Immature natural killer cell (primary cell): ENCODE measurements around the gene PDGFRA. TPM values are rescaled to one million over a fixed set of nuclear protein-coding genes. Genes with fewer than 3 reads are reported as not detected.
A peak's percentile ranks its signal among the peaks of the same experiment; 100 is the strongest.

Source experiments
- DNase-seq, 3 donors: peaks; one replicate each; pipeline ENCODE4 v3.0.0; 2022; ENCODE audit warnings: mixed read lengths in 1 of 3
- H3K27ac Mint-ChIP-seq, 6 donors: one replicate each; pipeline ENCODE4 v1.8.0; 2020; ENCODE audit warnings: mixed read lengths in 6 of 6, mild to moderate bottlenecking in 5 of 6, inconsistent platforms in 4 of 6, moderate library complexity in 3 of 6
- H3K27me3 Mint-ChIP-seq, 3 donors: one replicate each; pipeline ENCODE4 v1.8.0; 2020 to 2021; ENCODE audit warnings: low read depth in 3 of 3, mild to moderate bottlenecking in 3 of 3, mixed read lengths in 3 of 3, moderate library complexity in 3 of 3, inconsistent platforms in 1 of 3
- H3K36me3 Mint-ChIP-seq, 3 donors: one replicate each; pipeline ENCODE4 v1.8.0; 2020; ENCODE audit warnings: mixed read lengths in 3 of 3, inconsistent platforms in 2 of 3, mild to moderate bottlenecking in 2 of 3
- H3K4me1 Mint-ChIP-seq, 2 donors: one replicate each; pipeline ENCODE4 v1.8.0; 2020; ENCODE audit warnings: inconsistent platforms in 2 of 2, mild to moderate bottlenecking in 2 of 2, mixed read lengths in 2 of 2, moderate library complexity in 1 of 2
- H3K4me3 Mint-ChIP-seq, 5 donors: one replicate each; pipeline ENCODE4 v1.8.0; 2020; ENCODE audit warnings: mild to moderate bottlenecking in 5 of 5, mixed read lengths in 5 of 5, inconsistent platforms in 3 of 5, moderate library complexity in 3 of 5
- H3K9me3 Mint-ChIP-seq, 6 donors: one replicate each; pipeline ENCODE4 v1.8.0; 2020; ENCODE audit warnings: mild to moderate bottlenecking in 6 of 6, mixed read lengths in 6 of 6, inconsistent platforms in 4 of 6, moderate library complexity in 3 of 6
- polyA plus RNA-seq, 3 donors: library from polyadenylated mRNA; unstranded; fragments of 300-500 nt; fragmentation: Illumina TruSeq; gene quantifications; one replicate each; pipeline ENCODE4 v1.2.3, GENCODE V29; 2021

Gene PDGFRA
- polyA plus RNA-seq, 3 donors from 2014 or later: not detected

DNA sequence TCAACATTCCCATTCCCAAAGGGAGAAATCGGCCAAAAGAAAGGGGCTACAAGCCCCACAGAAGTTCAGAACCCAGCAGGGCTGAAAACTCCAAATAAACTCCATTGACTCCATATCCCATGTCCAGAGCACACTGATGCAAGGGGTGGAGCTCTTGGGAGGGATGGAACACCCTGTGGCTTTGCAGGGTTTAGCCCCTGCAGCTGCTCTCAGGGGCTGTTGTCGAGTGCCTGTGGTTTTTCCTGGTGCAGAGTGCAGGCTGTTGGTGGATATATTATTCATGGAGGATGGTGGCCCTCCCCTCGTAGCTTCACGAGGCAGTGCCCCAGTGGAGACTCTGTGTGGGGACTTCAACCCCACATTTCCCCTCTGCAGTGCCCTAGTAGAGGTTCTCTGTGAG lies 53.7 kb downstream of the PDGFRA start:
- Mint-ChIP-seq H3K27me3 (peaks cover 0 to 9% (median 6%) of the 10 kb centered on the region in 3 donors), H3K4me3 (no peak overlapping the region), H3K4me1 (no peaks in the 10 kb centered on the region), H3K9me3 (peaks cover 5 to 21% (median 8%) of the 10 kb centered on the region in 6 donors), H3K36me3 (no peaks in the 10 kb centered on the region), H3K27ac (no peak overlapping the region)
- DNase-seq: no peak

DNA sequence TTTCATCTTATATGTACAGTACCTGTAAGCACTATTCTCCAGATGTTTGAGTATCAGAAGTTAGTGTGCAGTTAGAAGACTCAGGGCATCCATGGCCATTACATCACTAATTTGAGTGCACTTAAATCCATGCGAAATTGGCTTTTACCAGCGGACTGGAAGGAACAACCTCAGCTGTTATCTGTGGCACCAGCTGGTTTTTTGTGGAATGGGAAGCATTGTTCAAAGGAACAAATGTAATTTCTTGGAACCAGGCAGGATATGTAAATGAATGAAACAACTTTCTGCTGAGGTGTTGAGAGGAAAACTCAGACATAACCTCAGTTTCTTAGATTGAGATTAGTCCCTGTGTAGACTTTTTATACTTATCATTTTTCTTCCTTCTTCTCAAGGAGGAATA lies 60.2 kb downstream of the PDGFRA start:
- DNase-seq: no peak
- peaks cover 0 to 2% (median 2%) of the 10 kb centered on the region in 3 donors for H3K27me3 Mint-ChIP-seq
- H3K36me3 Mint-ChIP-seq: no peaks in the 10 kb centered on the region
- peaks cover under 1 to 7% (median 1%) of the 10 kb centered on the region in 6 donors for H3K9me3 Mint-ChIP-seq
- no peaks in the 10 kb centered on the region for H3K4me1 Mint-ChIP-seq
- no peak overlapping the region for H3K27ac Mint-ChIP-seq
- H3K4me3 Mint-ChIP-seq: no peak overlapping the region

DNA sequence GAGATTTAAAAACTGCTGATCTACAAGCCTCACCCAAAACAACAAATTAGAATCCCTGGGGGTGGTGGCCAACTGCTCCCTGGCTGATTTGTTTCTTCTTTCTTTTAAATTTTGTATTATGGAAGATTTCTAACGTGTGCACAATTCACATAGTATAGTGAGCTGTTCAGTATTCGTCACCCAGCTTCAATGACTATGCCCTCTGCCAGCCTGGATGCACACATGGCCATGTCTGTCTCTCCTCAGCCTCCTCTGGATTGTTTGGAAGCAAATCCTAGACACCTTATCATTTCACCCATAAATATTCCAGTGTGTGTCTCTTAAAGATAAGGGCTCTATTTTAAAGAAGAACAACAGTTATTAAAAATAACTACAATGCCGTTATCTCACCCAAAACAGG lies 61.9 kb downstream of the PDGFRA start:
- Mint-ChIP-seq H3K9me3 (peaks cover 0 to 7% (median 0%) of the 10 kb centered on the region in 6 donors), H3K36me3 (no peaks in the 10 kb centered on the region), H3K4me1 (no peaks in the 10 kb centered on the region), H3K27me3 (peaks cover 0 to 2% (median under 1%) of the 10 kb centered on the region in 3 donors), H3K4me3 (no peak overlapping the region), H3K27ac (no peak overlapping the region)
- no peak for DNase-seq

DNA sequence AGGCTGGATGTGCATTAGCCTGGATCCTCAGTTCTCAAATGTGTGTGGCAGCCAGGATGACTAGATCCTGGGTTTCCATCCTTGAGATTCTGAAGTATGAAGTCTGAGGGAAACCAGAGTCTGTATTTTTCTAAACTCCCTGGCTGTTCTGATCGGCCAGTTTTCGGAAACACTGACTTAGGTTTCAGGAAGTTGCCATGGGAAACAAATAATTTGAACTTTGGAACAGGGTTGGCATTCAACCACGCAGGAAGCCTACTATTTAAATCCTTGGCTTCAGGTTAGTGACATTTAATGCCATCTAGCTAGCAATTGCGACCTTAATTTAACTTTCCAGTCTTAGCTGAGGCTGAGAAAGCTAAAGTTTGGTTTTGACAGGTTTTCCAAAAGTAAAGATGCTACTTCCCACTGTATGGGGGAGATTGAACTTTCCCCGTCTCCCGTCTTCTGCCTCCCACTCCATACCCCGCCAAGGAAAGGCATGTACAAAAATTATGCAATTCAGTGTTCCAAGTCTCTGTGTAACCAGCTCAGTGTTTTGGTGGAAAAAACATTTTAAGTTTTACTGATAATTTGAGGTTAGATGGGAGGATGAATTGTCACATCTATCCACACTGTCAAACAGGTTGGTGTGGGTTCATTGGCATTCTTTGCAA lies 67.6 kb downstream of the PDGFRA start:
- H3K27ac Mint-ChIP-seq: no peak overlapping the region
- H3K9me3 Mint-ChIP-seq: no peaks in the 10 kb centered on the region
- H3K36me3 Mint-ChIP-seq: no peaks in the 10 kb centered on the region
- H3K4me3 Mint-ChIP-seq: no peak overlapping the region
- peaks cover 0 to 2% (median 1%) of the 10 kb centered on the region in 3 donors for H3K27me3 Mint-ChIP-seq
- H3K4me1 Mint-ChIP-seq: no peaks in the 10 kb centered on the region
- no peak for DNase-seq

DNA sequence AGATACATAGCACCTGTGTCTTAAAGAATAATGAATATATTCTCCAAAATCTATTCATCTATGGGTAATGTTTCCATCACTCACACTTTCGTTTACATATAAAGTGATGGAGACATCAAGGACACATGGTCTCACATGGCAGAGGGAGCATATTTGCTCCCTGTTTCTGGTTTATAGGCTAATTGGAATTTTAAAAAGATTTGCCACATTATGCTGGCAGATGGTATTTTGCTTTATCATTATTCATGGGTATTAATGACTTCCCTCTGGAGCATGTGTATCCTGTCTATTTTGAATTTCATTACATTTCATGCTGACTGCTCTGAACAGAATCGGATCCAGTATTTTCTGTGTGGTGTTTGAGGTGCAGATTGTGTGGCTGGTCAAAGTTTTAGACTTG lies 79.0 kb downstream of the PDGFRA start:
- Mint-ChIP-seq H3K27ac (no peak overlapping the region), H3K27me3 (peaks cover 0 to 6% (median 0%) of the 10 kb centered on the region in 3 donors), H3K4me1 (no peaks in the 10 kb centered on the region), H3K9me3 (peaks cover 0 to 5% (median 3%) of the 10 kb centered on the region in 6 donors), H3K36me3 (peaks cover 0 to 6% (median 0%) of the 10 kb centered on the region in 3 donors), H3K4me3 (no peak overlapping the region)
- DNase-seq: no peak

DNA sequence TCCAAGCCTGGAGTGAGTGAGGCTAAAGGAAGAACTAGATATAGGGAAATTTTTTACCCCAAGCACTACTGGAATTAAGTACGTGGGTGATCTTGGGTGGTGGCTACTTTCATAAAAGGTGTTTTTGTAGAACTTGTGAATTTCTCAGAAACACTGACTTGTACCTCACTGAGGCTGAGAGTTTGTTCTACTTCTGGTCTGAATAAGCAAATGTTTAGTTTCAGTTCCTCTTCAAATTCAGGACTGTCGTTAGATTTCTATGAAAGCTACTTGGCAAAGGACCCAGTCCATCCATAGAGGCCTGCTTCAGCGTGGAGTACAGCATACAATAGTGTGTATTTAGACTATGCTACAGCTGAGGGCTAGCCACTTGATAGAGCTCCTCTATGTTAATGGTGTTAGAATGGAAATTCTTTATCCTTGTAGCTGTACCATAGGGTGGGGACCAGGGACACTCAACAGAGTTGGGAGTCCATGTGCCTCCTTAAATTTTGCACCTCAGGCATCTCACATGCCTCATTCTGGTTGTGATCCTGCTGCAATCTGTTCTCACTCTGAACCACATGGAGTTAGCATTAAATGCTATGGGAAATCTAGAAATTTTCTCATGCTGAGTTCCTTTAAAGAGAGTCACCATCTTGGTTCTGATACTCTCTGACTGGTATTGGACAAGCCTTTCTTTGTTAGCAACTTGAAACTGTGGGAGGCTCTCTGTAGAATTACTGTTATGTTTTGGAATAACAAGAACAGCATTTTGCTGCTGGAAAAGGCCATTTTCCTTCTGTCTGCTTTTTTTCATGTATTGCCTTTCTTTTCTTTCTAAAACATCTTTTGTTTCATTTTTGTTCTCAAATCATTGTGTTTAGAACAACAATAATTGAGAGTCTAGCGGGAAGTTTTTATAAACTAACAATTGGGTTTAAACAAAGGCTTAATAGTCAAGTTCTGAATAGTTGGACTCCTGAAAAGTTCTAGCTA lies 86.8 kb downstream of the PDGFRA start:
- Mint-ChIP-seq H3K4me1 (no peaks in the 10 kb centered on the region), H3K9me3 (no peaks in the 10 kb centered on the region), H3K27ac (no peak overlapping the region), H3K27me3 (no peaks in the 10 kb centered on the region), H3K36me3 (no peaks in the 10 kb centered on the region), H3K4me3 (no peak overlapping the region)
- no peak for DNase-seq

DNA sequence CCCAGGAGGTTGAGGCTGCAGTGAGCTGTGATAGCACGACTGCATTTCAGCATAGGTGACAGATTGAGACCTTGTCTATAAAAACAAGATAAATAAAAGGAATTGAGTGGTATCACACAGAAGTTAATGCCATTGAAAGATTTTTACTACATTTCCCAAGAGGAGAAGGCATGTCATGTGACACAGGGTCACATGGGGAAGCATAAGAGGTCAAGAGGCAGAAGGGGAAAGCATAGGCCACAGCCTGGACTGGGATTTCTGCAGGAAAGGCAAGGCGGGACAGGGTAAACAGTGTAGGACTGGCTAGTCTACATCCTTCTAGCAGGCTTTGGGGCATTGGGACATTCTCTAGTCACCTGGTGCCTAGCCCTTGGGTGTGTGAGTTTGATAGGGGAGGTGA lies 88.6 kb downstream of the PDGFRA start:
- Mint-ChIP-seq H3K36me3 (no peaks in the 10 kb centered on the region), H3K9me3 (no peaks in the 10 kb centered on the region), H3K4me1 (no peaks in the 10 kb centered on the region), H3K27ac (no peak overlapping the region), H3K27me3 (no peaks in the 10 kb centered on the region), H3K4me3 (no peak overlapping the region)
- DNase-seq: no peak

DNA sequence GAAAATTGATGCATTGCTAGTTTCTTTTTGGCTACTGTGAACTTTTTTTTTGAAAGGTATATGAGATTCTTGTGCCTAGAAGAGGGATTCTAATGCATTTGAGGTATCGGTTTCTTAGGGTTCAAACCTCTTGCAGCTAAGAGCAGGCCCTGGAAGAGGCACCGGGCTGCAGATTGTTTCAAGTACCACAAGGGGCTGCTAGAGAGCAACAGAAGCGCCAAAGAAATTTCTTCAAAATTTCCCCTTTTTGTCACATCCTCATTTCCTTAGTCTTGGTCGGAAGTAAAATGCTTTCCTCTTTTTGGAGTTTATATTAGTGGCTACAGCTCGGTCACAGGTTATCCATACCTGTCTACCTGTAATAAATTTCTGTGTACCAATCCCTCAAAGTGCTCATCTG lies 89.8 kb downstream of the PDGFRA start:
- H3K4me3 Mint-ChIP-seq: no peak overlapping the region
- no peaks in the 10 kb centered on the region for H3K9me3 Mint-ChIP-seq
- H3K4me1 Mint-ChIP-seq: no peaks in the 10 kb centered on the region
- H3K36me3 Mint-ChIP-seq: no peaks in the 10 kb centered on the region
- H3K27me3 Mint-ChIP-seq: peaks cover 0 to 2% (median 0%) of the 10 kb centered on the region in 3 donors
- no peak overlapping the region for H3K27ac Mint-ChIP-seq
- DNase-seq: peak; percentile 1 to 8 (median 1)

DNA sequence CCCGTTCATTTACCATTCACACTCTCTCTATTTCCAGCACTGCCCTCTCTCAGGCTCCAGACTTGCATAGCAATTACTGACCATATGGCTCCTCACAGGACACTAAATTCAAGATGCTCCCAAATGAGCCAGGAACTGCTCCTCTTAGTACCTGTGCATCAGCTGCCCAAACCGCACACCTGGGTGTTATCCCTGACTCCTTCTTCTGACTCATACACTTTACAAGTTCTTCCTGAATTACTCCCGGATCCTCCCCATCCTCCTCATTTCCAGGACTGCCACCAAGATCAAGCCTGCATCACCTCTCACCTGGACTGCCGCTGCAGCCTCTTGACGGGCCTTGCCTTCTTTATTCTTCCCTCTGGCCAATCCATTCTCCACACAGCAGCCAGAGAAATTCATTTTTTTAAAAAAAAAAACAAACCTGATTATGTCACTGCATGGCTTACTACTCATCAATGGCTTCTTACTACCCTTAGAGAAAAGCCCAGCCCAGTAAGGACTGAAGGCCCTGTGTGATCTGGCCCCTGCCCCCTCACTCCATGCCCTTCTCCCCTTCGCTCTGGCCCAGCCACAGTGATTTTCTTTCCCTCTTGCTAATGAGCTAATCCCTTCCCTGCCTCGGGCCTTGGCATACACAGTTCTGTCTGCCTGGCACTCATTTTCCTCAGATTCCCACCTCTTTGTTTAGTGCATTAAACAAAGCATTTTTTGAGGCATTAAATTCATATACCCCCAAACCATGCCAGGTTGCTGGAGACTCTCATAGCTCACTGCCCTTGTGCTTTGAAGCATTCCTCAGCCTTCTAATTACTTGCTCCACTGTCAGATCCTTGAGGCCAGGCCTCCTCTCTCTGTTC lies 92.0 kb downstream of the PDGFRA start:
- DNase-seq: no peak
- Mint-ChIP-seq H3K4me1 (no peaks in the 10 kb centered on the region), H3K27ac (no peak overlapping the region)

DNA sequence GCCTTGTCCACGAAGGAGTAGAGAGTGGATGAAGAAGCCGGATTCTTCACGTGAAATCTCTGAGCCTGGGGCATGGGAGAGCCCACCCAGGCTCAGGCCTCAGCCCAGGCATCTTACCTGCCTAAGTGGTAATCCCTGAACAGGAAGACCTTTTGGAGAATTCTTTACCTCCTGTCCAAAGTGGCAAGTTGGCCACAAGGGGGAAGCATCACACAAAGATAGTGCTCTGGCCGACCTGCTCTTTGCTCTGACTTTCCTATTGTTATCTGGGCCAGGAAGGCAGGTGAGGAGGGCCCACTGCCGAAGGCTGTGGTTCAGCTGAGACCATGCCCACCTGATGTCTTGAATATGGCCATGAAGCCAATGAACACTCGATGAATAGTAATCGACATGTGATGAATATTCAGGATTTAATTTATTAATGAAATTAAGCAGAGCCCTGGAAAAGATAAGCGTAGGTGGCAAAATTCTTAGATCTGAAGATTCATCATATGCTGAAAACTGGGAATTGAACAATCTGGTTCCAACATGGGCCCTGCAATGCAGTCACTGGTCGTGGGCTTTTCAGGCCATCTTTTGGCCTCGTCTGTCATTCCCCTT lies 93.8 kb downstream of the PDGFRA start:
- no peaks in the 10 kb centered on the region for H3K4me1 Mint-ChIP-seq
- peaks cover 0 to 2% (median 0%) of the 10 kb centered on the region in 3 donors for H3K27me3 Mint-ChIP-seq
- H3K4me3 Mint-ChIP-seq: no peak overlapping the region
- no peak overlapping the region for H3K27ac Mint-ChIP-seq
- H3K9me3 Mint-ChIP-seq: no peaks in the 10 kb centered on the region
- DNase-seq: peak; percentile 19 to 31 (median 21)
- no peaks in the 10 kb centered on the region for H3K36me3 Mint-ChIP-seq

More for the DNA sequence above, 92.0 kb downstream of the PDGFRA start:
- no peaks in the 10 kb centered on the region for H3K9me3 Mint-ChIP-seq
- H3K27me3 Mint-ChIP-seq: peaks cover 0 to 2% (median 0%) of the 10 kb centered on the region in 3 donors
- H3K4me3 Mint-ChIP-seq: no peak overlapping the region
- no peaks in the 10 kb centered on the region for H3K36me3 Mint-ChIP-seq

DNA sequence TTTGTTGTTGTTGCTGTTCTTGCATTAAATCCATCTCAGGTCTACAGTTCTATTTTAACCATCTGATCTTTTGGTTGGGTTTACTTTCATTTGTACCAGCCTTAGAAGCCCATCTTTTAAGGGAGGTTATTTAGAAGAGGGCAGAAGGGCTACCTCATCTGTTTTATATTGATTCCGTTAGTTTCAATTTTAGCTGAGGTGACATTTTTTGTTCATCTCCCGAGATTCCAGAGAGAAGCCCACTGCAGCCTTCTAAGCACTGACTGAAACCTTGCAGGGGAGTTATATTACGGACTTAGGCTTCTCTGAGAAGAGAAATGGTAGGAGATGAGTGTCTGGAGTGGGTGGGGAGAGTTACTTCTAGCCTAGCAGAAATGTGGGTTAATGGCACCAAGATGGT lies 101.8 kb downstream of the PDGFRA start:
- H3K4me3 Mint-ChIP-seq: no peak overlapping the region
- H3K27me3 Mint-ChIP-seq: peaks cover 0 to 2% (median 0%) of the 10 kb centered on the region in 3 donors
- no peak overlapping the region for H3K27ac Mint-ChIP-seq
- no peaks in the 10 kb centered on the region for H3K36me3 Mint-ChIP-seq
- H3K4me1 Mint-ChIP-seq: no peaks in the 10 kb centered on the region
- no peak for DNase-seq
- peaks cover 0 to 2% (median 0%) of the 10 kb centered on the region in 6 donors for H3K9me3 Mint-ChIP-seq

DNA sequence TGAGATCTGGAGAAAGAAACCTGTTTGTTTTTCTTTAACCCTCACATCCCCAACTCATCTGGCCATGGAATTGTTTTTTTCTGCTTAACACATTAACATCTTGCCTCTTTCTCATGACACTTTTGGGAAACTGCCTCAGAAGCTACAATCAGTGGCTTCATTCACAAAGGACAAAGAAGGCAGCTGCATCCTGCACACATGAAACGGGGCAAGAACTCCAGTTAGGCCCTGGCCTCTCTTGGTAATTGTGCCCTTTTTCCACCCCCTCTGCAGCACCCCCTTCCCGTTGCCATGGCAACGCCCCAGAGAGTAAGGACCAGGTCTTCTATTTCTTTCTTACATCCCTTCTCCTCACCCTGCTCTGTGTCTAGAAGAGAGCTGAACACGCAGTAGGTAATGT lies 103.4 kb downstream of the PDGFRA start:
- no peaks in the 10 kb centered on the region for H3K4me1 Mint-ChIP-seq
- no peaks in the 10 kb centered on the region for H3K36me3 Mint-ChIP-seq
- peaks cover 0 to 2% (median 0%) of the 10 kb centered on the region in 6 donors for H3K9me3 Mint-ChIP-seq
- H3K27ac Mint-ChIP-seq: no peak overlapping the region
- no peak for DNase-seq
- no peak overlapping the region for H3K4me3 Mint-ChIP-seq
- peaks cover 0 to 2% (median 0%) of the 10 kb centered on the region in 3 donors for H3K27me3 Mint-ChIP-seq

DNA sequence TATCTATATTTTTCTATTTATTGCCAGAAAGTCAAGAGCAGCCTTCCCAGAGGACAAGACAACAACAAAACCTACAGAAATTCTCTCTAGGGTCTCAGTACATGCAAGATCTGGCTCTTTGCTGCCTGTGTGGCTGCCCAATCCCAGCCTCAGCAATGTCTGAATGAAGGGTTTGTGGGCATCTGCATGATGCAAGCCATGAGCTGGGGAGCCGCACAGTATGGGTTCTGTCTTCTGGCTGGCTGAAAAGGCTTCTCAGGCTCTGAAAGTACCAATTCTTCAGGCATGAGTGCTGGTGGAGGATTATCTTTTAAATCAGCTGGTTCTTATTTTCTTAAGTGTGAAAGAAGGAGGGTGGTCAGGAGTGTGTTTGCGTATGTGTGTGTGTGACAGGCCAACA lies 104.6 kb downstream of the PDGFRA start:
- H3K9me3 Mint-ChIP-seq: peaks cover 0 to 2% (median 0%) of the 10 kb centered on the region in 6 donors
- no peak overlapping the region for H3K4me3 Mint-ChIP-seq
- H3K4me1 Mint-ChIP-seq: no peaks in the 10 kb centered on the region
- no peaks in the 10 kb centered on the region for H3K36me3 Mint-ChIP-seq
- no peak overlapping the region for H3K27ac Mint-ChIP-seq
- no peak for DNase-seq
- peaks cover 0 to 2% (median 0%) of the 10 kb centered on the region in 3 donors for H3K27me3 Mint-ChIP-seq
